Activated CD8-positive, alpha-beta T cell treated with anti-CD3 and anti-CD28 coated beads for 36 hours (primary cell): ENCODE results near the gene NUAK1. TPM values are rescaled to one million over a fixed set of nuclear protein-coding genes. Genes with fewer than 3 reads are reported as not detected.

Experiments
- ATAC-seq: fragments of 200-7000 bp; cut with Tn5 transposase; one replicate; pipeline ENCODE4 v1.10.0; 2021; ENCODE audit warnings: mild to moderate bottlenecking, moderate library complexity
- CTCF ChIA-PET: fragments of 350-600 bp; sonication (Branson Sonifier 250); formaldehyde crosslinking; loops from one replicate; lab custom pipeline; 2021; ENCODE audit warnings: antibody characterized with exemption; lab: Charles Lee
- POLR2A ChIA-PET: fragments of 350-600 bp; sonication (Branson Sonifier 250); formaldehyde crosslinking; loops from one replicate; lab custom pipeline; 2021; ENCODE audit warnings: antibody characterized with exemption; lab: Charles Lee
- DNase-seq: peaks from one replicate; pipeline ENCODE4 v3.0.0-alpha.2; 2020
- H3K27ac Mint-ChIP-seq: one replicate; pipeline ENCODE4 v1.8.0; 2021; ENCODE audit warnings: mild to moderate bottlenecking, mixed read lengths
- H3K27me3 Mint-ChIP-seq: one replicate; pipeline ENCODE4 v1.8.0; 2021; ENCODE audit warnings: mixed read lengths
- H3K36me3 Mint-ChIP-seq: one replicate; pipeline ENCODE4 v1.8.0; 2021; ENCODE audit warnings: low read depth, mixed read lengths
- H3K4me1 Mint-ChIP-seq: one replicate; pipeline ENCODE4 v1.8.0; 2021; ENCODE audit warnings: low read depth, mixed read lengths
- H3K4me3 Mint-ChIP-seq: one replicate; pipeline ENCODE4 v1.8.0; 2021; ENCODE audit warnings: mild to moderate bottlenecking, moderate library complexity, mixed read lengths
- H3K9me3 Mint-ChIP-seq: one replicate; pipeline ENCODE4 v1.8.0; 2021; ENCODE audit warnings: mixed read lengths
- intact Hi-C: fragments of 100-400 bp; cut with micrococcal nuclease; formaldehyde crosslinking; loops from one replicate; pipeline ENCODE4 v1.10.0; 2022
- total RNA-seq, 2 experiments: library from RNA; stranded (reverse); gene quantifications; one replicate each; pipeline ENCODE4 v1.2.3, GENCODE V29; 2021
- TF ChIP-seq, protein P1 (sequence below): fragments of 200-600 bp; IDR thresholded peaks from one replicate; pipeline ENCODE4 v1.8.0; 2022; ENCODE audit warnings: antibody characterized with exemption, mild to moderate bottlenecking

Gene NUAK1
- total RNA-seq, 2 experiments from 2014 or later = not detected

DNA sequence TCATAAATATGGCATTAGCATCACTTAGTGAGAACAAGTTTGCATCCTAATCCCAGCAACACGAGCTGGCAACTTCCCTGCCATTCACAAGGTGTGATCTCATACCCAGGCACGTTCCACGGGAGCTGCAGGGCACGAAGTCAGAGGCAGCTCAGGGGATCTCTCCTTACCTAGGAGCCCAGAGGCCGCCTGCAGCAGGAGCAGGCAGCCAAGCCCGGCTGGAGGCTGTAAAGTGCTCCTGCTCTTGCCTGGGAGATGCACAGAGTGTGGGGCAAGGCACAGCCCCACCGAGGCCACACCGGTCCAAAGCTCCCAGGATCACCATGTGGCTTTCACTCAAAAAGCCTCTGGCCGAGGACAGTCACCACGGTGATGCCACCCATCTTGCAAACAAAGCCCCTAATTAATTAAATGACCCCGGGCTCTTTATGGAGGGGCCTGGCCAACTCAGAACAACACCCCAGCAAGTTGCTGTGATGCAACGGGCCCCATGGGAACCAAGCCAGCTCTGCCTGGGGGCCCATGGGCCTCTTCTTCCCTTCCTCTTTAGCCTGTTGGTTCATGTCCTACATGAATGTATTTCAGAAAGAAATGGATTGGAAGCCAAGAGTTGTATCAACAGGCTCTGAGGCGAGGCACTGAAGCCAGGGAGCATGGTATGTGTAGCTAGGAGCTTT is 26.5 kb downstream of the NUAK1 start:
- H3K9me3 Mint-ChIP-seq = no peaks in the 10 kb centered on the region
- DNase-seq (no peak), ATAC-seq (no peak)
- no peak overlapping the region for H3K4me3 Mint-ChIP-seq
- no peak overlapping the region for H3K27ac Mint-ChIP-seq
- CTCF ChIA-PET = interaction anchor here (1.2 kb wide), 1 partner anchor 692 kb away, joined by 3 read pairs; no protein-coding TSS in a partner anchor
- TF ChIP-seq, protein P1, sequence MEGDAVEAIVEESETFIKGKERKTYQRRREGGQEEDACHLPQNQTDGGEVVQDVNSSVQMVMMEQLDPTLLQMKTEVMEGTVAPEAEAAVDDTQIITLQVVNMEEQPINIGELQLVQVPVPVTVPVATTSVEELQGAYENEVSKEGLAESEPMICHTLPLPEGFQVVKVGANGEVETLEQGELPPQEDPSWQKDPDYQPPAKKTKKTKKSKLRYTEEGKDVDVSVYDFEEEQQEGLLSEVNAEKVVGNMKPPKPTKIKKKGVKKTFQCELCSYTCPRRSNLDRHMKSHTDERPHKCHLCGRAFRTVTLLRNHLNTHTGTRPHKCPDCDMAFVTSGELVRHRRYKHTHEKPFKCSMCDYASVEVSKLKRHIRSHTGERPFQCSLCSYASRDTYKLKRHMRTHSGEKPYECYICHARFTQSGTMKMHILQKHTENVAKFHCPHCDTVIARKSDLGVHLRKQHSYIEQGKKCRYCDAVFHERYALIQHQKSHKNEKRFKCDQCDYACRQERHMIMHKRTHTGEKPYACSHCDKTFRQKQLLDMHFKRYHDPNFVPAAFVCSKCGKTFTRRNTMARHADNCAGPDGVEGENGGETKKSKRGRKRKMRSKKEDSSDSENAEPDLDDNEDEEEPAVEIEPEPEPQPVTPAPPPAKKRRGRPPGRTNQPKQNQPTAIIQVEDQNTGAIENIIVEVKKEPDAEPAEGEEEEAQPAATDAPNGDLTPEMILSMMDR = no peak
- POLR2A ChIA-PET = interaction anchor here (0.8 kb wide), 1 partner anchor 13 kb away, joined by 3 read pairs; no protein-coding TSS in a partner anchor
- intact Hi-C loops = no loop called here
- peaks cover 14% of the 10 kb centered on the region for H3K27me3 Mint-ChIP-seq
- H3K36me3 Mint-ChIP-seq = no peaks in the 10 kb centered on the region
- H3K4me1 Mint-ChIP-seq = peaks cover 6% of the 10 kb centered on the region

DNA sequence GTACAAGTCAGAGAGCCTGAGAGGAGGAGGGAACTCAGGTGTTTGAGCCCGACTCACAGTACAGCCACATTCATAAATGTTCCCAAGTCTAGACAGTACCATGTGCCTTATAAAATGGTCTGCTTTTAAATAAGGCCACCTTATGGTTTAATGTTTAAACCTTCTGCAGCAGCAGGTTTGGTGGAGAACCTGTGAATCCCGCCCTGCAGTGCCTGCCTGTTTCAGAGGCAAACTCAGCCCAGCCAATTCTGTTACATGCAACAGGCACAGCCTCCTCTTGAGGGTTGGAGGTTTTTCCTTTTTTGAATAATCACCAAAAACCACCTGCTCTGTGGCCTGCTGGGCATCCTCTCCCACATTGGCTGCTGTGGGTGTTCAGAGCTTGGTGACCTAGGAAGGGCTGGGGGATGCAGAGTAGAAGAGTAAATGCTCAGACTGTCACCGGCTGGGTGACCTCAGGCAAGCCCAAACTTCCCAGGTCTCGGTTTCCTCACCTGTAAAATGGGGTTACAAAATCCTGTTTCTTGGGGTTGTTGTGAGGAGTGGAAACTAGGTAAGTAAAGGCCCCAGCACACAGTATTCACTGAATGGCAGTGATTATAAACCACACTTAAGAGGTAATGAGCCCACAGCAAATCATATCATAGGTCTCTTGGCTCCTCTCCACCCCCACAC is 28.0 kb downstream of the NUAK1 start:
- POLR2A ChIA-PET = no interaction called here
- DNase-seq = no peak
- Mint-ChIP-seq H3K27me3 (peaks cover 15% of the 10 kb centered on the region), H3K36me3 (no peaks in the 10 kb centered on the region), H3K4me1 (peaks cover 6% of the 10 kb centered on the region), H3K9me3 (no peaks in the 10 kb centered on the region), H3K27ac (no peak overlapping the region), H3K4me3 (no peak overlapping the region)
- ATAC-seq = no peak
- CTCF ChIA-PET = no interaction called here
- TF ChIP-seq, protein P1 = no peak
- intact Hi-C loops = no loop called here

DNA sequence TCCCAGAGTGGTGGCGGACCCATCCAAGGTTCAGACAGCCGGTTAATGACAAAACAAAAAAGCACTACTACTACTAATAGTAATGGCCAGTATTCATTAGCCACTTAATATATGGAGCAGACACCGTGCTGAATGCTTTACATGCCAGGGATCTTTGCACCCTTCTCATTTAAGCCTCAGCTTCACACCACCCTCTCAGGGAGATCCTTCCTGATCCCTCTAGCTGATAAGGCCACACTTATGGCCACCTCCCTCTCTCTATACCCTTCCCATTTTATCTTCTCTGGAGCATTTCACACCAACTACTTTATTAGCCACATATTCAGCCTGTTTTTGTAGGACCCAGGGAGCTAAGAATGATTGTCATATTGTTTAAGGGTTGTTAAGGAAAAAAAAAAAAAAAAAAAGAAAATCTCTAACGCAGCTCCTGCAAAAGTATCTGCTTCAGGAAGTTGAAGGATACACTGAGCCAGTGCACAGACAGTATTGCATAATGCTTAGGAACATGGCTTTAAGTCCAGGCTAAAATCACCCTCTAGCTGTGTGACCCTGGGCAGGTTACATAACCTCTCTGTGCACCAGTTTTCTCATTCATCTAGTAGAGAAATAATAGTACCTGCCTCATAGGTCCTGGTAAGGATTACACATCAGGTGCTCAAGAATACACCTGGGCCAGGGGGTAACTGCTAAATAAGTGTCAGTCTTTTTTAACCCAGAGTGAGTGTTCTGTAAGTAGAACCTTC is 29.4 kb downstream of the NUAK1 start:
- no peak for ATAC-seq
- Mint-ChIP-seq H3K4me3 (no peak overlapping the region), H3K9me3 (no peaks in the 10 kb centered on the region), H3K4me1 (peaks cover 6% of the 10 kb centered on the region), H3K27me3 (peaks cover 15% of the 10 kb centered on the region), H3K36me3 (no peaks in the 10 kb centered on the region), H3K27ac (no peak overlapping the region)
- POLR2A ChIA-PET = no interaction called here
- TF ChIP-seq, protein P1 = no peak
- no peak for DNase-seq
- intact Hi-C loops = no loop called here
- CTCF ChIA-PET = no interaction called here

DNA sequence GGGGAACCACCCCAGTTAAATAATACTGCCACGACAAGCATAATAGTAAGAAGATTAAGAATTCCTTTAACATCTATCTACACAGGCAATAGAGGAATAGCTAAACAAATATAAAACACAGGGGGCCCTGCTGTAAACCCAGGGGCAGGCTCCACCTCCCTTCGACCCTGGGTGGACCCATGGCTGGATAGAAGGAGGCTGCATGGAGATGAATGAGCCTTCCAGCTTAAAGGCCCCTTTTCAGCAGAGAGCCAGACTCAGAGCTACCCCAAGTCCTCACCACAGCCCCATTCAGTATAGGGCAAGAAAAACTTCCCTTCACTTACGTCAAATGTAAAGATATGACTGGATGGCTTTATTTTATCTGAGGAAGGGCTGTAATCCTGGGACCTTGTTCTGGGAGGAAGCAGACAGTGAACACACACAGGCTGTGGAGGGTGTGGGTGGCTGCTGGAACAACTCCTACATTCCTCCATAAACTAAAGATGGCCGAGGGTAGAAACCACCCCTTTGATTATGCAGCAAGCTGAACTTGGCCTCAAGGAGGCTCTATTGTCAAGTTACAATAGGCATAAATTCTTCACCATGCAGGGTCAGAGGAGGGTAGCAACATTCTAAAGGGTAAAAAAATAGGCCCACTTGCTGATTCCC is 30.4 kb downstream of the NUAK1 start:
- Mint-ChIP-seq H3K27ac (no peak overlapping the region), H3K36me3 (no peaks in the 10 kb centered on the region), H3K4me3 (no peak overlapping the region), H3K9me3 (no peaks in the 10 kb centered on the region), H3K27me3 (peaks cover 14% of the 10 kb centered on the region), H3K4me1 (peaks cover 6% of the 10 kb centered on the region)
- TF ChIP-seq, protein P1 = no peak
- no peak for DNase-seq
- POLR2A ChIA-PET = no interaction called here
- intact Hi-C loops = no loop called here
- no peak for ATAC-seq
- CTCF ChIA-PET = no interaction called here
